Effector memory CD4-positive, alpha-beta T cell (primary cell): ENCODE measurements around the gene CSNK1D.

ENCODE experiments used
- DNase-seq, 3 donors: peaks; one replicate each; pipeline ENCODE4 v3.0.0-alpha.2; 2020
- H3K27ac ChIP-seq: 2 replicates; pipeline ENCODE4 v1.7.0; 2013; ENCODE audit warnings: mild to moderate bottlenecking, low read length, moderate library complexity; ENCODE audit not compliant: insufficient read depth, poor library complexity, severe bottlenecking
- H3K27me3 ChIP-seq: replicated peaks from 2 replicates; pipeline ENCODE4 v1.7.0; 2013; ENCODE audit warnings: mild to moderate bottlenecking, low read length; ENCODE audit not compliant: insufficient read depth, control insufficient read depth, poor library complexity, severe bottlenecking
- H3K36me3 ChIP-seq: 2 replicates; pipeline ENCODE4 v1.7.0; 2013; ENCODE audit warnings: mild to moderate bottlenecking, low read length, moderate library complexity; ENCODE audit not compliant: control insufficient read depth, insufficient read depth
- H3K4me1 ChIP-seq: 2 replicates; pipeline ENCODE4 v1.7.0; 2013; ENCODE audit warnings: low read length, mild to moderate bottlenecking; ENCODE audit not compliant: control insufficient read depth, insufficient read depth, poor library complexity, severe bottlenecking
- H3K4me3 ChIP-seq: 2 replicates; pipeline ENCODE4 v1.7.0; 2013; ENCODE audit warnings: low read length, low read depth, mild to moderate bottlenecking; ENCODE audit not compliant: insufficient read depth, poor library complexity, severe bottlenecking
- H3K9me3 ChIP-seq: 2 replicates; pipeline ENCODE4 v1.7.0; 2013; ENCODE audit warnings: mild to moderate bottlenecking, low read length, moderate library complexity; ENCODE audit not compliant: control insufficient read depth

CSNK1D gene

DNA sequence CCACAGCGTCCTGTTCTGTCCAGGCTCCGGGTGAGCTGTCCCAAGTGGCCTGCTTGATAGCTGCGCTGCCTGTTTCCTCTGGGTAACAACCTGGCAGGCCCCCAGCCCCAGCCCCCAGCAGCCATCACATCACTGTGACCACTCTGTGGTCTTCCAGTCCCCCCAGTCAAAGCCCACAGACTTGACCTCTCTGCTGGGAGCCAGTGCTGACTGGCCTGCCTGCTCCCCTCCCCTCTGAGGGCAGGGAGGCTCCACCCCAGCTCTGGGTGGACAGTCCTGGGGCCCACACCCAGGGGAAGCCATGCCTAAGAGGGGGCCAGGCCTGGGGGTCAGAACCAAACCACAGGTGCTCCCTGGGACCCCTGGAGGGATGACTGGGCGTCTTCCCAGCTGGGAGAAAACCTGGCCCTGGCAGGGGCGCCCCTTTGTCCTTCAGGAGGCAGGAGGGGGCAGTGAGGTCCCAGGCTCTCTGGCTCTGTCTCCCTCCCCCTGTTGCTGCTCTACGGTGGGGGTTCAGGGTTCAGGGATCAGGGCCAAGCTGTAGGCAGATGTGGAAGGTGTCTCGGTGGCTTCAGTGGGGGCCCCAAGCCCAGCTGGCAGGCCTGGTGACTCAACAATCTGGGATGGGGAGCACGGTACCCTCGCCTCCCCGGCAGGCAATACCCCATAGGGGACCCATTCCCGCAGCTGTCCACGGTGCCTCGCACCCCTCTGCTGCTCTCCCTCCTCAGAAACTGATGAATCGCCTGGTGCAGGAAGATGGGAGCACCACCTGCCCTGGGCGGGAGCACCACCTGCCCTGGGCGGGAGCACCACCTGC lies 46.5 kb downstream of the CSNK1D start:
- DNase-seq = no peak
- Histone ChIP-seq H3K36me3 (no peaks in the 10 kb centered on the region), H3K27me3 (no peaks in the 10 kb centered on the region), H3K27ac (no peak overlapping the region), H3K9me3 (no peaks in the 10 kb centered on the region), H3K4me3 (no peak overlapping the region), H3K4me1 (peaks cover 36% of the 10 kb centered on the region)

- Histone ChIP-seq H3K4me1 (peaks cover 29% of the 10 kb centered on the region), H3K27me3 (no peaks in the 10 kb centered on the region), H3K9me3 (no peaks in the 10 kb centered on the region), H3K4me3 (no peak overlapping the region), H3K27ac (no peak overlapping the region), H3K36me3 (no peaks in the 10 kb centered on the region)
- DNase-seq = no peak
Observed at GRCh38 chr17:82226146-82226808, 47.2 kb downstream of the CSNK1D start.

DNA sequence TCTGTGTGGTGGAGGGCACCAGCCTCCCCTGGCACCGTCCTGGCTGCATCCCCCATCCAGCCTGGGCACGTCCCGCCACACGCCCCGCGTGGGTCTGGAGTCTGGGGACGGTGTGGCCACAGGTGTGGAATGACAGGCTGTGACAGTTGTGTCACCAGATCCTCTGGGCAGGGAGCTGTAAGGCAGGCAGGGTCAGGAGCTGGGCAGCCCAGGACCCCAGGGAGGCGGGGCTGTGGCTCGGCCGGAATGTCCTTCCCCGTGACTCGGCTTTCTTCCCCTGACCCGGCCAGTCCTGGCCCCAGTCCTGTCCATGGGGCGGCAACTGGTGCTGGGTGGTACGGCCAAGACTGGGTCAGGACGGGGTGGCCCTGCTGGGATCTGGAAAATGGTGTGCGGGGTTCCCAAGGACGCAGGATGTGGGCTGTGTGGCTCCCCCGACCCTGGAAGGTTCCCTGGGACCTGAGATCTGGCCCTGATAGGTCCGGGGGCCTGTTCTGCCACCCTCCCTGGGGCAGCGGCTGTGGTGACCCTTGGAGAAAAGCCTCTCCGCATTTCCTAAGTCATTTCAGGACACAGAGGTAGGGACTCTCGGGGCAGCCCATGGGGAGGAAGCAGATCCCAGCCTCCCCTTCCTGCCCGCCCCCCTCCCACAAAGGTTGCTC lies 48.0 kb downstream of the CSNK1D start:
- DNase-seq = no peak
- H3K27ac ChIP-seq = no peak overlapping the region
- H3K27me3 ChIP-seq = no peaks in the 10 kb centered on the region
- H3K36me3 ChIP-seq = no peaks in the 10 kb centered on the region
- H3K9me3 ChIP-seq = no peaks in the 10 kb centered on the region
- peaks cover 24% of the 10 kb centered on the region for H3K4me1 ChIP-seq
- no peak overlapping the region for H3K4me3 ChIP-seq

DNA sequence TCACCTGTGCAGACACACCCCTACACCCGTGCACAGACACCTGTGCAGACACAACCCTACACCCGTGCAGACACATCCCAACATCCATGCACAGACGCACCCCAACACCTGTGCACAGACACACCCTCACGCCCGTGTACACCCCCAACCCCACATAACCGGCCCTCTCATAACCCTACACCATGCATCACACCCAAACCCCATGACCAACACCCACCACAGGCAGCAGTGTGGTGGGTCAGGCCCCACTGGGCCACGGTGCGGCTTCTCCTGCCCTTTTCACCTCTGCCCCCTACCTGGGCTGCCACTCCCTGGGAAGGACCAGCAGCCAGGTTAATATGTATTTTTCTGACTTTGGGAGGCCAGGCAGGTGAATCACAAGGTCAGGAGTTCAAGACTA lies 48.8 kb downstream of the CSNK1D start:
- Histone ChIP-seq H3K27me3 (no peaks in the 10 kb centered on the region), H3K36me3 (no peaks in the 10 kb centered on the region), H3K4me1 (peaks cover 16% of the 10 kb centered on the region), H3K9me3 (no peaks in the 10 kb centered on the region), H3K4me3 (no peak overlapping the region), H3K27ac (no peak overlapping the region)
- no peak for DNase-seq

DNA sequence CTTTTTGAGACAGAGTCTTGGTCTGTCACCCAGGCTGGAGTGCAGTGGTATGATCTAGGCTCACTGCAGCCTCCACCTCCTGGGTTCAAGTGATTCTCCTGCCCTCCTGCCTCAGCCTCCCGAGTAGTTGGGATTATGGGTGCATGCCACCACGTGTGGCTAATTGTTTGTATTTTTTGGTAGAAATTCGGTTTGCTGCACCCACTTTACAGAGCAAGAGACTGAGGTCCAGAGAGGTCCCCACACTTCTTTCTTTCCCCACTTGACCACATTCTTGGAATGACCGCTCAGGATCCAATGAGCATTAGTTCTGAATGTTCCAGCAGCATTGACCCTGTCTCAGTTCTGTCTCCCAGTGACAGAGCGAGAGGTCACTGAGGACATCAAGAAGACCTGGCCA lies 50.0 kb downstream of the CSNK1D start:
- Histone ChIP-seq H3K4me1 (peaks cover 10% of the 10 kb centered on the region), H3K4me3 (no peak overlapping the region), H3K27ac (no peak overlapping the region), H3K27me3 (no peaks in the 10 kb centered on the region), H3K9me3 (no peaks in the 10 kb centered on the region), H3K36me3 (no peaks in the 10 kb centered on the region)
- DNase-seq = no peak

GRCh38 chr17:82222816-82223215 lies 50.7 kb downstream of the CSNK1D start:
- Histone ChIP-seq H3K27me3 (no peaks in the 10 kb centered on the region), H3K4me3 (no peak overlapping the region), H3K36me3 (no peaks in the 10 kb centered on the region), H3K27ac (no peak overlapping the region), H3K9me3 (no peaks in the 10 kb centered on the region), H3K4me1 (peaks cover 3% of the 10 kb centered on the region)
- DNase-seq = no peak

DNA sequence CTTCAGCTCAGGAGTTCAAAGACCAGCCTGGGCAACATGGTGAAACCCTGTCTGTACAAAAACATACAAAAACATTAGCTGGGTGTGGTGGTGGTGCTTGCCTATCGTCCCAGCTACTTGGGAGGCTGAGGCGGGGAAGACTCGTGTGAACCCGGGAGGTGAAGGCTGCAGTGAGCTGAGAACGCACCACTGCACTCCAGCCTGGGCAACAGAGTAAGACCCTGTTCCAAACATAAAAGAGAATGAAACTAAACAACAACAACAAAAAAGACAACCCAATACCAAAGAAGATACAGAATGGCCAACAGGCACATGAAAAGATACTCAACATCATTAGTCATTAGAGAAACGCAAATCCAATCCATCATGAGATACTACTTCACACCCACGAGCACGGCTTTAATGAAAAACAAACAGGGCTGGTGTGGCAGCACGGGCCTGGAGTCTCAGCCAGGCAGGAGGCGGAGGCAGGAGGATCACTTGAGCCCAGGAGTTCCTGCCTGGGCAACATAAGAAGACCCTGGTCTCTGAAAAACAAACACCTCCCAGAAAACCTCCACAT lies 52.1 kb downstream of the CSNK1D start:
- peaks cover 10% of the 10 kb centered on the region for H3K4me1 ChIP-seq
- DNase-seq = no peak
- no peak overlapping the region for H3K4me3 ChIP-seq
- H3K9me3 ChIP-seq = no peaks in the 10 kb centered on the region
- H3K27me3 ChIP-seq = no peaks in the 10 kb centered on the region
- H3K27ac ChIP-seq = no peak overlapping the region
- no peaks in the 10 kb centered on the region for H3K36me3 ChIP-seq

GRCh38 chr17:82219753-82220709 lies 53.5 kb downstream of the CSNK1D start:
- no peaks in the 10 kb centered on the region for H3K9me3 ChIP-seq
- H3K4me1 ChIP-seq = peaks cover 20% of the 10 kb centered on the region
- DNase-seq = no peak
- H3K27me3 ChIP-seq = no peaks in the 10 kb centered on the region
- no peaks in the 10 kb centered on the region for H3K36me3 ChIP-seq
- no peak overlapping the region for H3K4me3 ChIP-seq
- no peak overlapping the region for H3K27ac ChIP-seq

GRCh38 chr17:82219083-82219482 lies 54.4 kb downstream of the CSNK1D start:
- Histone ChIP-seq H3K36me3 (no peaks in the 10 kb centered on the region), H3K9me3 (no peaks in the 10 kb centered on the region), H3K4me1 (peaks cover 20% of the 10 kb centered on the region), H3K4me3 (no peak overlapping the region), H3K27ac (no peak overlapping the region), H3K27me3 (no peaks in the 10 kb centered on the region)
- DNase-seq = no peak
